NCI-H526 (cell line): ENCODE data around the gene PRAMEF8.
"Not testable (repeated sequence)": the region's sequence is repeated elsewhere in the genome, so short reads cannot be mapped to it uniquely, and the experiment has no call there.

Experiments
- DNase-seq, 2 experiments: peaks; one replicate each; lab custom pipeline; 2025; lab: John Stamatoyannopoulos, UW

Gene PRAMEF8

DNA sequence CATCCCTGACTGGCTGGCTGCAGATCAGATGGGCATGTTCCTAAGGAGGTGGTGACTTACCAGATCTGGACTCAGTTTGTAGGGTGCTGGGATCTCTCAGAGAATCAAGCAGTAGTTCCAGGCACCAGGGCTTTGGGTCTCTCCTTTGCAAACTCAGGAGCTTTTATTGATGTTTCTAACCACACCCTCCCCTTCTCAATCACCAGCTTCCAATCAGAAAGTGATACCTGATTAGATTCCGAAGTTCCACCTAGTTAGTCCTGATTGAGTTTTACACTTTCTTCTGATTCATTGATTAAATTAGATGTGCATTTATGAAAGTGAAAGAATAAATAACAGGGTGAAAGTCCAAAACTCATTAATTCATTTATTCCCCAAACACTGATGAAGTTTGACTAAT, at the start of gene PRAMEF8:
PRAMEF8 (minus strand) TSS at position 101 of the 400 bp plus-strand sequence. CDS start 1,046 bp downstream, outside the sequence.
- DNase-seq: not testable (repeated sequence)

- not testable (repeated sequence) for DNase-seq
Observed at GRCh38 chr1:13315281-13315680, 30.3 kb upstream of the PRAMEF8 start, which contains the start of gene PRAMEF15. Gene PRAMEF15 (plus strand): TSS chr1:13315581. CDS start chr1:13318408, 2,827 bp downstream.

DNA sequence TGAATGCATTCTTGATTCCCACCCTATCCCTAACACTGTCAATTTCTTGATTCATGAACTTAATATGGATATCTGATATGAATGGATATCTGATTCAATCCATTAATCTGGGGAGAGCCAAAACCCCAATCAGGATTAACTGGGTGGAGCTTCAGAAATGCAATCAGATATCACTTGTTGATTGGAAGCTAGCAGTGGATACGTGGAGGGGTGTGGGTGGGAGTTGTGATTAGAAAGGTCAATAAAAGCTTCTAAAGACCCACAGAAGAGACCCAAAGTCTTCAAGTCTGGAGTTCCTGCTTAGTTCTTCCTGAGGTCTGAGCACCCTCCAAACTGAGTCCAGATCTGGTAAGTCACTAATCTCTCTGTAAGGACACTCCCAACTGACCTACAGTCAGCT, 18.3 kb upstream of the PRAMEF8 start, which contains the start of gene PRAMEF33:
PRAMEF33 (plus strand) TSS at position 301 of the 400 bp plus-strand sequence. CDS start 2,416 bp downstream, outside the sequence.
- not testable (repeated sequence) for DNase-seq

- not testable (repeated sequence) for DNase-seq
Observed at GRCh38 chr1:13302197-13302596, 17.3 kb upstream of the PRAMEF8 start.

GRCh38 chr1:13298699-13299098, 13.8 kb upstream of the PRAMEF8 start:
- not testable (repeated sequence) for DNase-seq

GRCh38 chr1:13297216-13297931, 12.4 kb upstream of the PRAMEF8 start:
- DNase-seq: not testable (repeated sequence)

GRCh38 chr1:13289030-13289429, 4.1 kb upstream of the PRAMEF8 start:
- not testable (repeated sequence) for DNase-seq

DNA sequence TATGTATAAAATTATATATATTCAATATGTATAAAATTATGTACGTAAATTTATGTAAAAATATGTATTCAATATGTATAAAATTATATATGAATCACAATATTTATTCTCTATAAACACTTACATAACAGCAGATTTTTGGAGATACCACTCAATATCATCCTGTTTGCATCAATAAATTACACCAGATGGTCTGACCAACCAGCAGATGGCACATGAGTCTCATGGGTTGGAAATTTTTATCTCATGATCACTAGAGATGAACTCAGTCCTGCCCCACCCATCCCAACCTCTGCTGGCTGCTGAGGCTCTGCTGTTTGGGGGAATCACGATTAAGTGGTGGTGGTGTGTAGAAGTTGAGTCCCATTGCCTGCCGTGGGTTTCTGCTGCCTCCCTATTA, 5.3 kb downstream of the PRAMEF8 start:
- not testable (repeated sequence) for DNase-seq

GRCh38 chr1:13277016-13277415, 7.9 kb downstream of the PRAMEF8 start:
- DNase-seq: not testable (repeated sequence)

- DNase-seq: not testable (repeated sequence)
Observed at GRCh38 chr1:13265124-13265523, 19.8 kb downstream of the PRAMEF8 start.

DNA sequence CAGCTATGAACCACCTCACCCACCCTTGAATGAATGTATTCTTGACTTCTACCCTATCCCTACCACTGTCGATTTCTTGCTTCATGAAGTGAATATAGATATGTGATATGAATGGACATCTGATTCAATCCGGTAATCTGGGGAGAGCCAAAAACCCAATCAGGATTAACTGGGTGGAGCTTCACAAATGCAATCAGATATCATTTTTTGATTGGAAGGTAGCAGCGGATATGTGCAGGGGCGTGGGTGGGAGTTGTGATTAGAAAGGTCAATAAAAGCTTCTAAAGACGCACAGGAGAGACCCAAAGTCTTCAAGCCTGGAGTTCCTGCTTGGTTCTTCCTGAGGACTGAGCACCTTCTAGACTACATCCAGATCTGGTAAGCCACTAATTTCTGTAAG, 31.0 kb downstream of the PRAMEF8 start, which contains the start of gene PRAMEF5:
PRAMEF5 (plus strand) TSS at position 301 of the 400 bp plus-strand sequence. CDS start 5,071 bp downstream, outside the sequence.
- not testable (repeated sequence) for DNase-seq

- not testable (repeated sequence) for DNase-seq
Observed at GRCh38 chr1:13247122-13247521, 37.8 kb downstream of the PRAMEF8 start.

DNA sequence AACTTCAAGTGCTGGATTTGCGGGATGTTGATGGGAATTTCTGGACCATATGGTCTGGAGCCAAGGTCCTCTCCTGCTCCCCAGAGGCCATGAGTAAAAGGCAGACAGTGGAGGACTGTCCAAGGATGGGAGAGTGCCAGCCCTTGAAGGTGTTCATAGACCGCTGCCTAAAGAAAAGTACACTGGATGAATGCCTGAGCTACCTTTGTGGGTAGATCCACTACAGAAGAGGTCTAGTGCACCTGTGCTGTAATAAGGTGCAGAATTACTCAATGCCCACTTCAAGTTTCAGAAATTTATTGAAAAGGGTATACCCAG, 38.4 kb downstream of the PRAMEF8 start:
- not testable (repeated sequence) for DNase-seq

DNA sequence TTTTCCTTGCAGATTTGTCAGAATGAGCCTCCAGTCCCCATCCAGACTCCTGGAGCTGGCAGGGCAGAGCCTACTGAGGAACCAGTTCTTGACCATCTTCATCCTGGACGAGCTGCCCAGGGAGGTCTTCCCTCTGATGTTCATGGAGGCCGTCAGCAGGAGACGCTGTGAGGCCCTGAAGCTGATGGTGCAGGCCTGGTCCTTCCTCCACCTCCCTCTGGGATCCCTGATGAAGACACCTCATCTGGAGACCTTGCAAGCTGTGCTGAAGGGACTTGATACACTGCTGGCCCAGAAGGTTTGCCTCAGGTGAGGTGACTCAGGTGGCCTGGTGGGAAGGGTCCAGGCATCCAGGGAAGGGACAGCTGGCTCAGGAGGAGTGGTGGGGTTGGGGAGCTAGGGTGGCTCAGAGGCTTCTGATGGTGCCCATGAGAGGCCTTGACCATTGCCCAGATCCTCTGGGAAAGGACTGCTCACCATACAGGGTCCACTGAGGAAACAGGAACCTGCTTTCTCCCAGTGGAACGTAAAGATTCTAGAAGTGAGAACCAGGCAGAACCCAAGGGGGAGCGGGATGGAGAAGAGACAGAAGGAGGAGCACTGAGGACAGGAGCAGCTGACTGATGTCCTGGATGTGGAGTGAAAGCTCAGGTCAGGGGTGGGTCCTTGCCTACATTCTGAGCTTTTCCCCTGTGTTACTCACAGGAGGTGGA, 38.9 kb downstream of the PRAMEF8 start:
- DNase-seq: not testable (repeated sequence)

DNA sequence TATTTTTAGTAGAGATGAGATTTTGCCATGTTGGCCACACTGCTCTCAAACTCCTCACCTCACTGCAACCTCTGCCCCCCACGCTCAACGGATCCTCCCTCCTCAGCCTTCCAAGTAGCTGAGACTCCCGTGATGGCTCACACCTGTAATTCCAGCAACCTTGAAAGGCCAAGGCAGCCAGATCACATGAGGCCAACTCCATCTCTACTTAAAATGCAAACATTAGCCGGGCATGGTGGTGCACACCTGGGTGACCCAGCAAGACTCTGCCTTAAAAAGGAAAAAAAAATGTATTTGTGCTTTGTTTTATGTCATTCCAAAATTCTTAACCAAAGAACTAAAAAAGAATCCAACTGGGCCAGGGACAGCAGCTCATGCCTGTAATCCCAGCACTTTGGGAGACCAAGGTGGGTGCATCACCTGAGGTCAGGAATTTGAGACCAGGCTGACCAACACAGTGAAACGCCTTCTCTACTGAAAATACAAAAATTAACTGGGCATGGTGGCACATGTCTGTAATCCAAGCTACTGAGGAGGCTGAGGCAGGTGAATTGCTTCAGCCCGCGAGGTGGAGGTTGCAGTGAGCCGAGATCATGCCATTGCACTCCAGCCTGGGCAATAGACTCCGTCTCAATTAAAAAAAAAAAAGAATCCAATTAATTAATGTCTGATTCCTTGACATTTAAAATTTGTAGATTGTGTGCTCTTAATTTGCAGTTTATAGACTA, 41.2 kb downstream of the PRAMEF8 start:
- DNase-seq: not testable (repeated sequence)

GRCh38 chr1:13239633-13240032, 45.3 kb downstream of the PRAMEF8 start:
- not testable (repeated sequence) for DNase-seq

DNA sequence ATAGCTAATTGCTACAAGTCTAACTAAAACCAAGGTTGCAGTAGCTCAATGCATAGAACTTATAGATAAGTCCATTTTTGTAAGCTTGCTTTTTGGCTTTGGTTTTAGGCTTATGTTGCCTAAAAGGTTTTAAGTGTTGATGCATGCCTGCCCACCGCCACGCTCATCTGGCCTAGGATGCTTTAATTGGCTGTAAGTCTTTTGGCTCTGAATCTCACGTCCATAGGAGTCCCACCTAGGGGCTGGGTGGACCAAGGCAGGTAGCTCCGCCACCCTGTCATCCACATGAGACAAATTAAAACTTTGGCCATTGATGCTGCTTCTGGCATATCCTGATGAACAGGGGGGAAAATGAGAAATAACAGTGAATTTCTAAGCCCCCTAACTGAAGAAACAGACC, 47.4 kb downstream of the PRAMEF8 start:
- not testable (repeated sequence) for DNase-seq

- not testable (repeated sequence) for DNase-seq
Observed at GRCh38 chr1:13234057-13234456, 50.9 kb downstream of the PRAMEF8 start.

DNA sequence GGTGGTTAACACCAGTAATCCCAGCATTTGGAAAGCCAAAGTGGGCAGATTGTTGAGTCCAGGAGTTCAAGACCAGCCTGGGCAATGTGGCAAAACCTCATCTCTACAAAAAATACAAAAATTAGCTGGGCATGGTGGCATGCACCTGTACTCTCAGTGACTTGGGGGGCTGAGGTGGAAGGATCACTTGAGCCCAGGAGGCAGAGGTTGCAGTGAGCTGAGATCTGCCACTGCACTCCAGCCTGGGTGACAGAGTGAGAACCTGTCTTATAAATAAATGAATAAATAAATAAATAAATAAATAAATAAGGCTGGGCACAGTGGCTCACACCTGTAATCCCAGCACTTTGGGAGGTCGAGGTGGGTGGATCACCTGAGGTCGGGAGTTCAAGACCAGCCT, 52.9 kb downstream of the PRAMEF8 start:
- DNase-seq: not testable (repeated sequence)
